NCI-H82 treated with DMSO at 0.1 percent for 48 hours (cell line): ENCODE results near the gene RLN2.

ENCODE experiments used
- DNase-seq: peaks from one replicate; lab custom pipeline; 2025; ENCODE audit not compliant: unreplicated experiment; lab: John Stamatoyannopoulos, UW

Gene RLN2

GRCh38 chr9:5269249-5269715, 35.2 kb downstream of the RLN2 start:
- no peak for DNase-seq

GRCh38 chr9:5265939-5266338, 38.6 kb downstream of the RLN2 start:
- no peak for DNase-seq

GRCh38 chr9:5264219-5264595, 40.3 kb downstream of the RLN2 start:
- no peak for DNase-seq

- DNase-seq = no peak
Observed at GRCh38 chr9:5263351-5264218, 40.9 kb downstream of the RLN2 start.
